ENCODE results near the gene SEC24D. TPM values are rescaled to one million over a fixed set of nuclear protein-coding genes. Genes with fewer than 3 reads are reported as not detected.

The SEC24D gene, protein sequence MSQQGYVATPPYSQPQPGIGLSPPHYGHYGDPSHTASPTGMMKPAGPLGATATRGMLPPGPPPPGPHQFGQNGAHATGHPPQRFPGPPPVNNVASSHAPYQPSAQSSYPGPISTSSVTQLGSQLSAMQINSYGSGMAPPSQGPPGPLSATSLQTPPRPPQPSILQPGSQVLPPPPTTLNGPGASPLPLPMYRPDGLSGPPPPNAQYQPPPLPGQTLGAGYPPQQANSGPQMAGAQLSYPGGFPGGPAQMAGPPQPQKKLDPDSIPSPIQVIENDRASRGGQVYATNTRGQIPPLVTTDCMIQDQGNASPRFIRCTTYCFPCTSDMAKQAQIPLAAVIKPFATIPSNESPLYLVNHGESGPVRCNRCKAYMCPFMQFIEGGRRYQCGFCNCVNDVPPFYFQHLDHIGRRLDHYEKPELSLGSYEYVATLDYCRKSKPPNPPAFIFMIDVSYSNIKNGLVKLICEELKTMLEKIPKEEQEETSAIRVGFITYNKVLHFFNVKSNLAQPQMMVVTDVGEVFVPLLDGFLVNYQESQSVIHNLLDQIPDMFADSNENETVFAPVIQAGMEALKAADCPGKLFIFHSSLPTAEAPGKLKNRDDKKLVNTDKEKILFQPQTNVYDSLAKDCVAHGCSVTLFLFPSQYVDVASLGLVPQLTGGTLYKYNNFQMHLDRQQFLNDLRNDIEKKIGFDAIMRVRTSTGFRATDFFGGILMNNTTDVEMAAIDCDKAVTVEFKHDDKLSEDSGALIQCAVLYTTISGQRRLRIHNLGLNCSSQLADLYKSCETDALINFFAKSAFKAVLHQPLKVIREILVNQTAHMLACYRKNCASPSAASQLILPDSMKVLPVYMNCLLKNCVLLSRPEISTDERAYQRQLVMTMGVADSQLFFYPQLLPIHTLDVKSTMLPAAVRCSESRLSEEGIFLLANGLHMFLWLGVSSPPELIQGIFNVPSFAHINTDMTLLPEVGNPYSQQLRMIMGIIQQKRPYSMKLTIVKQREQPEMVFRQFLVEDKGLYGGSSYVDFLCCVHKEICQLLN
- 87.3 and 94.8 TPM in 2 replicates for total RNA-seq (2014; rRNA removed; shearing (Covaris generic))
- polyA plus RNA-seq (2016; fragmentation: Nextera tagmentation; extraction: Ambion mirVana), result 33.2 and 37.6 TPM in 2 replicates
- long read RNA-seq, full-length matches to known transcripts, result 1 of 4 reads
- long read RNA-seq, partial matches to known transcripts, result 0 of 4 reads
- long read RNA-seq, other reads (novel, unspliced or antisense), result 3 of 4 reads

DNA sequence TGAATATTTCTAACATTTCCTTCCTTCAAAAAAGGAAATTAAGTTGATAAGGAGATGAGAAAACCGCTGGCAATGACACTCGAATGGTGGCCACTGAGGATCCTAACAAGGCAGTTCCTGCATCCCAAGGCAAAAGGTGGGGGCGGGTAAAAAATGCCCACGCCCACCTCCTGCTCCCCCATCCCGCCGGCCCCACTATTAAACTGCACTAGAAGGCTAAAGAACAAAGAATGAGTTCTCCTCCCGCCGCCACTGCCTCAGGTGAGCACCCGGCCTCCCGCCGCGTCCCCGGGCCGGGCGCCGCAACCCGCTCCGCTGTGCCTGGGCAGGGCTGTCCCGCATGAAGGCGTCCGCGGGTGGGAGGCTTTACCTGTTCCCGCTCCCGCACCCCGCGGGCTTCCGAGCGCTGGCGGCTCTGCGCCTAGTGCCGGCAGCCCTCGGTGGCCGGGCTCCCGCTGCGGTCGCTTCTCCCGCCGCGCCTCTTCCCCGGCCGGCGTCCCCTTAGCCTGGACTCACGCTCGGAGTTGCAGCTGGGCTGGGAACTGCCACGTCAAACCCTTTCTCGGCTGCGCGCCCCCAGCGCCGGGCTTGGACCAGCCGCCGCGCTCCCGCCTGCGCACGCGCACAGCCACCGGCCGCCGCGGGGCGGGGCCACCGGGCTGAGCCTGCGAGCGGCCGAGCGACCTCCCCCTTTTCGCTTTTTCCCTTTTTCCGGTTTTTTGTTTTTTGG lies at the start of gene SEC24D:
Gene SEC24D (minus strand): TSS at position 556 of the 730 bp plus-strand sequence. CDS start 2,430 bp downstream, outside the sequence.
- Histone ChIP-seq H2AFZ (peak within 1 kb of the TSS; percentile 87), H3K79me2 (replicated peaks; ENCODE audit: insufficient read depth) (peaks cover 48% of the 10 kb centered on the region), H3K27me3 (ENCODE audit: insufficient read depth) (no peaks in the 10 kb centered on the region), H4K20me1 (replicated peaks; ENCODE audit: insufficient read depth) (peaks cover 7% of the 10 kb centered on the region), H3F3A (replicated peaks; ENCODE audit: low read depth) (peaks cover 7% of the 10 kb centered on the region; the same call in 1 of the 2 replicates), H3K4me2 (peak within 1 kb of the TSS; percentile 86), H3K4me1 (ENCODE audit: insufficient read depth) (peaks cover 23% of the 10 kb centered on the region), H3K9me2 (ENCODE audit: insufficient read depth) (no peaks in the 10 kb centered on the region), H3K4me3 (peak within 1 kb of the TSS; percentile 87), H3K36me3 (ENCODE audit: insufficient read depth) (peaks cover 17% of the 10 kb centered on the region), H3K27ac (ENCODE audit: low read depth) (peak within 1 kb of the TSS; percentile 99)
- DNase-seq (ENCODE audit: low spot score) (peak; percentile 95), ATAC-seq (peak; percentile 90)
- Mint-ChIP-seq H3K36me3 (ENCODE audit: low read depth) (peaks cover 22% of the 10 kb centered on the region), H3K27ac (peak within 1 kb of the TSS; percentile 99), H3K4me3 (peak within 1 kb of the TSS; percentile 88), H3K27me3 (ENCODE audit: insufficient read depth, low read depth, poor library complexity) (peaks cover 17% of the 10 kb centered on the region), H3K4me1 (peaks cover 23% of the 10 kb centered on the region), H3K9me3 (no peaks in the 10 kb centered on the region)
- TF ChIP-seq JUNB (IDR thresholded peaks at IDR 0.05; ENCODE audit: unreplicated experiment), result no peak
- no peak for TF ChIP-seq EZH2phosphoT487 (IDR thresholded peaks at IDR 0.05; ENCODE audit: unreplicated experiment)
- TF ChIP-seq, protein P1, sequence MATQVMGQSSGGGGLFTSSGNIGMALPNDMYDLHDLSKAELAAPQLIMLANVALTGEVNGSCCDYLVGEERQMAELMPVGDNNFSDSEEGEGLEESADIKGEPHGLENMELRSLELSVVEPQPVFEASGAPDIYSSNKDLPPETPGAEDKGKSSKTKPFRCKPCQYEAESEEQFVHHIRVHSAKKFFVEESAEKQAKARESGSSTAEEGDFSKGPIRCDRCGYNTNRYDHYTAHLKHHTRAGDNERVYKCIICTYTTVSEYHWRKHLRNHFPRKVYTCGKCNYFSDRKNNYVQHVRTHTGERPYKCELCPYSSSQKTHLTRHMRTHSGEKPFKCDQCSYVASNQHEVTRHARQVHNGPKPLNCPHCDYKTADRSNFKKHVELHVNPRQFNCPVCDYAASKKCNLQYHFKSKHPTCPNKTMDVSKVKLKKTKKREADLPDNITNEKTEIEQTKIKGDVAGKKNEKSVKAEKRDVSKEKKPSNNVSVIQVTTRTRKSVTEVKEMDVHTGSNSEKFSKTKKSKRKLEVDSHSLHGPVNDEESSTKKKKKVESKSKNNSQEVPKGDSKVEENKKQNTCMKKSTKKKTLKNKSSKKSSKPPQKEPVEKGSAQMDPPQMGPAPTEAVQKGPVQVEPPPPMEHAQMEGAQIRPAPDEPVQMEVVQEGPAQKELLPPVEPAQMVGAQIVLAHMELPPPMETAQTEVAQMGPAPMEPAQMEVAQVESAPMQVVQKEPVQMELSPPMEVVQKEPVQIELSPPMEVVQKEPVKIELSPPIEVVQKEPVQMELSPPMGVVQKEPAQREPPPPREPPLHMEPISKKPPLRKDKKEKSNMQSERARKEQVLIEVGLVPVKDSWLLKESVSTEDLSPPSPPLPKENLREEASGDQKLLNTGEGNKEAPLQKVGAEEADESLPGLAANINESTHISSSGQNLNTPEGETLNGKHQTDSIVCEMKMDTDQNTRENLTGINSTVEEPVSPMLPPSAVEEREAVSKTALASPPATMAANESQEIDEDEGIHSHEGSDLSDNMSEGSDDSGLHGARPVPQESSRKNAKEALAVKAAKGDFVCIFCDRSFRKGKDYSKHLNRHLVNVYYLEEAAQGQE (IDR thresholded peaks at IDR 0.05; ENCODE audit: unreplicated experiment), result peak; percentile 21
- TF ChIP-seq EZH2 (IDR thresholded peaks at IDR 0.05; ENCODE audit: low read depth, unreplicated experiment), result no peak
- TF ChIP-seq ZNF114 (CRISPR knock-in tag; IDR thresholded peaks at IDR 0.05), result no peak
- no peak for TF ChIP-seq NANOG (IDR thresholded peaks at IDR 0.05; ENCODE audit: borderline replicate concordance)
- TF ChIP-seq ZNF331 (CRISPR knock-in tag; IDR thresholded peaks at IDR 0.05; ENCODE audit: low read depth), result no peak
- TF ChIP-seq, protein P2, sequence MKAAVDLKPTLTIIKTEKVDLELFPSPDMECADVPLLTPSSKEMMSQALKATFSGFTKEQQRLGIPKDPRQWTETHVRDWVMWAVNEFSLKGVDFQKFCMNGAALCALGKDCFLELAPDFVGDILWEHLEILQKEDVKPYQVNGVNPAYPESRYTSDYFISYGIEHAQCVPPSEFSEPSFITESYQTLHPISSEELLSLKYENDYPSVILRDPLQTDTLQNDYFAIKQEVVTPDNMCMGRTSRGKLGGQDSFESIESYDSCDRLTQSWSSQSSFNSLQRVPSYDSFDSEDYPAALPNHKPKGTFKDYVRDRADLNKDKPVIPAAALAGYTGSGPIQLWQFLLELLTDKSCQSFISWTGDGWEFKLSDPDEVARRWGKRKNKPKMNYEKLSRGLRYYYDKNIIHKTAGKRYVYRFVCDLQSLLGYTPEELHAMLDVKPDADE (IDR thresholded peaks at IDR 0.05), result no peak
- peak; percentile 42 for TF ChIP-seq POLR2AphosphoS5 (IDR thresholded peaks at IDR 0.05; ENCODE audit: low read depth)
- TF ChIP-seq, protein P3, sequence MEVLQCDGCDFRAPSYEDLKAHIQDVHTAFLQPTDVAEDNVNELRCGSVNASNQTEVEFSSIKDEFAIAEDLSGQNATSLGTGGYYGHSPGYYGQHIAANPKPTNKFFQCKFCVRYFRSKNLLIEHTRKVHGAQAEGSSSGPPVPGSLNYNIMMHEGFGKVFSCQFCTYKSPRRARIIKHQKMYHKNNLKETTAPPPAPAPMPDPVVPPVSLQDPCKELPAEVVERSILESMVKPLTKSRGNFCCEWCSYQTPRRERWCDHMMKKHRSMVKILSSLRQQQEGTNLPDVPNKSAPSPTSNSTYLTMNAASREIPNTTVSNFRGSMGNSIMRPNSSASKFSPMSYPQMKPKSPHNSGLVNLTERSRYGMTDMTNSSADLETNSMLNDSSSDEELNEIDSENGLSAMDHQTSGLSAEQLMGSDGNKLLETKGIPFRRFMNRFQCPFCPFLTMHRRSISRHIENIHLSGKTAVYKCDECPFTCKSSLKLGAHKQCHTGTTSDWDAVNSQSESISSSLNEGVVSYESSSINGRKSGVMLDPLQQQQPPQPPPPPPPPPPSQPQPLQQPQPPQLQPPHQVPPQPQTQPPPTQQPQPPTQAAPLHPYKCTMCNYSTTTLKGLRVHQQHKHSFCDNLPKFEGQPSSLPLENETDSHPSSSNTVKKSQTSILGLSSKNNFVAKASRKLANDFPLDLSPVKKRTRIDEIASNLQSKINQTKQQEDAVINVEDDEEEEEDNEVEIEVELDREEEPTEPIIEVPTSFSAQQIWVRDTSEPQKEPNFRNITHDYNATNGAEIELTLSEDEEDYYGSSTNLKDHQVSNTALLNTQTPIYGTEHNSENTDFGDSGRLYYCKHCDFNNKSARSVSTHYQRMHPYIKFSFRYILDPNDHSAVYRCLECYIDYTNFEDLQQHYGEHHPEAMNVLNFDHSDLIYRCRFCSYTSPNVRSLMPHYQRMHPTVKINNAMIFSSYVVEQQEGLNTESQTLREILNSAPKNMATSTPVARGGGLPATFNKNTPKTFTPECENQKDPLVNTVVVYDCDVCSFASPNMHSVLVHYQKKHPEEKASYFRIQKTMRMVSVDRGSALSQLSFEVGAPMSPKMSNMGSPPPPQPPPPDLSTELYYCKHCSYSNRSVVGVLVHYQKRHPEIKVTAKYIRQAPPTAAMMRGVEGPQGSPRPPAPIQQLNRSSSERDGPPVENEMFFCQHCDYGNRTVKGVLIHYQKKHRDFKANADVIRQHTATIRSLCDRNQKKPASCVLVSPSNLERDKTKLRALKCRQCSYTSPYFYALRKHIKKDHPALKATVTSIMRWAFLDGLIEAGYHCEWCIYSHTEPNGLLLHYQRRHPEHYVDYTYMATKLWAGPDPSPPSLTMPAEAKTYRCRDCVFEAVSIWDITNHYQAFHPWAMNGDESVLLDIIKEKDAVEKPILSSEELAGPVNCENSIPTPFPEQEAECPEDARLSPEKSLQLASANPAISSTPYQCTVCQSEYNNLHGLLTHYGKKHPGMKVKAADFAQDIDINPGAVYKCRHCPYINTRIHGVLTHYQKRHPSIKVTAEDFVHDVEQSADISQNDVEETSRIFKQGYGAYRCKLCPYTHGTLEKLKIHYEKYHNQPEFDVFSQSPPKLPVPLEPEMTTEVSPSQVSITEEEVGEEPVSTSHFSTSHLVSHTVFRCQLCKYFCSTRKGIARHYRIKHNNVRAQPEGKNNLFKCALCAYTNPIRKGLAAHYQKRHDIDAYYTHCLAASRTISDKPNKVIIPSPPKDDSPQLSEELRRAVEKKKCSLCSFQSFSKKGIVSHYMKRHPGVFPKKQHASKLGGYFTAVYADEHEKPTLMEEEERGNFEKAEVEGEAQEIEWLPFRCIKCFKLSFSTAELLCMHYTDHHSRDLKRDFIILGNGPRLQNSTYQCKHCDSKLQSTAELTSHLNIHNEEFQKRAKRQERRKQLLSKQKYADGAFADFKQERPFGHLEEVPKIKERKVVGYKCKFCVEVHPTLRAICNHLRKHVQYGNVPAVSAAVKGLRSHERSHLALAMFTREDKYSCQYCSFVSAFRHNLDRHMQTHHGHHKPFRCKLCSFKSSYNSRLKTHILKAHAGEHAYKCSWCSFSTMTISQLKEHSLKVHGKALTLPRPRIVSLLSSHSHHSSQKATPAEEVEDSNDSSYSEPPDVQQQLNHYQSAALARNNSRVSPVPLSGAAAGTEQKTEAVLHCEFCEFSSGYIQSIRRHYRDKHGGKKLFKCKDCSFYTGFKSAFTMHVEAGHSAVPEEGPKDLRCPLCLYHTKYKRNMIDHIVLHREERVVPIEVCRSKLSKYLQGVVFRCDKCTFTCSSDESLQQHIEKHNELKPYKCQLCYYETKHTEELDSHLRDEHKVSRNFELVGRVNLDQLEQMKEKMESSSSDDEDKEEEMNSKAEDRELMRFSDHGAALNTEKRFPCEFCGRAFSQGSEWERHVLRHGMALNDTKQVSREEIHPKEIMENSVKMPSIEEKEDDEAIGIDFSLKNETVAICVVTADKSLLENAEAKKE (CRISPR knock-in tag; IDR thresholded peaks at IDR 0.05), result no peak
